Naive thymus-derived CD8-positive, alpha-beta T cell (primary cell): ENCODE data around the gene CACNA1I. TPM values are rescaled to one million over a fixed set of nuclear protein-coding genes. Genes with fewer than 3 reads are reported as not detected.

ENCODE experiments used
- ATAC-seq, 2 donors: fragments of 150-1000 bp; cut with Tn5 transposase in 1 of 2; sonication (Bioruptor Pico), chemical (Tn5 transposase) in 1 of 2; 1 replicate in 1 of 2; 2 replicates in 1 of 2; pipeline ENCODE4 v1.10.0; 2021; ENCODE audit warnings: mild to moderate bottlenecking in 2 of 2, moderate library complexity in 2 of 2
- POLR2A ChIA-PET: fragments of 350-600 bp; sonication (Branson Sonifier 250); formaldehyde crosslinking; loops from one replicate; lab custom pipeline; 2021; ENCODE audit warnings: antibody characterized with exemption; lab: Charles Lee
- DNase-seq, 10 donors: peaks; one replicate each; pipeline versions ENCODE4 v3.0.0 to v3.0.0-alpha.2; 2020 to 2022
- H3K27ac Mint-ChIP-seq, 10 donors: one replicate each; pipeline ENCODE4 v1.8.0; 2020 to 2022; ENCODE audit warnings: mild to moderate bottlenecking in 10 of 10, mixed read lengths in 10 of 10, moderate library complexity in 4 of 10, inconsistent platforms in 1 of 10
- H3K27me3 Mint-ChIP-seq, 5 donors: one replicate each; pipeline ENCODE4 v1.8.0; 2021 to 2022; ENCODE audit warnings: mixed read lengths in 5 of 5
- H3K36me3 Mint-ChIP-seq, 3 donors: one replicate each; pipeline ENCODE4 v1.8.0; 2020 to 2022; ENCODE audit warnings: mixed read lengths in 3 of 3, mild to moderate bottlenecking in 2 of 3, inconsistent platforms in 1 of 3
- H3K4me1 Mint-ChIP-seq, 4 donors: one replicate each; pipeline ENCODE4 v1.8.0; 2021 to 2022; ENCODE audit warnings: mixed read lengths in 4 of 4
- H3K4me3 Mint-ChIP-seq, 10 donors: one replicate each; pipeline ENCODE4 v1.8.0; 2020 to 2022; ENCODE audit warnings: mild to moderate bottlenecking in 10 of 10, mixed read lengths in 10 of 10, moderate library complexity in 6 of 10, inconsistent platforms in 1 of 10
- H3K9me3 Mint-ChIP-seq, 9 donors: one replicate each; pipeline ENCODE4 v1.8.0; 2020 to 2022; ENCODE audit warnings: mixed read lengths in 9 of 9, mild to moderate bottlenecking in 3 of 9, inconsistent platforms in 1 of 9, moderate library complexity in 1 of 9
- polyA plus RNA-seq, 3 donors: library from polyadenylated mRNA; unstranded; fragments of 300-500 nt; fragmentation: Illumina TruSeq; gene quantifications; one replicate each; pipeline ENCODE4 v1.2.3, GENCODE V29; 2021
- total RNA-seq, 8 experiments: library from RNA in 2 of 8; stranded (reverse) in 2 of 8; gene quantifications; one replicate each; pipeline ENCODE4 v1.2.3 and lab custom pipeline; 2021 to 2026

CACNA1I gene
- total and polyA plus RNA-seq, 5 experiments from 2014 or later: 0.04 to 14.9 (median 0.33) TPM

DNA sequence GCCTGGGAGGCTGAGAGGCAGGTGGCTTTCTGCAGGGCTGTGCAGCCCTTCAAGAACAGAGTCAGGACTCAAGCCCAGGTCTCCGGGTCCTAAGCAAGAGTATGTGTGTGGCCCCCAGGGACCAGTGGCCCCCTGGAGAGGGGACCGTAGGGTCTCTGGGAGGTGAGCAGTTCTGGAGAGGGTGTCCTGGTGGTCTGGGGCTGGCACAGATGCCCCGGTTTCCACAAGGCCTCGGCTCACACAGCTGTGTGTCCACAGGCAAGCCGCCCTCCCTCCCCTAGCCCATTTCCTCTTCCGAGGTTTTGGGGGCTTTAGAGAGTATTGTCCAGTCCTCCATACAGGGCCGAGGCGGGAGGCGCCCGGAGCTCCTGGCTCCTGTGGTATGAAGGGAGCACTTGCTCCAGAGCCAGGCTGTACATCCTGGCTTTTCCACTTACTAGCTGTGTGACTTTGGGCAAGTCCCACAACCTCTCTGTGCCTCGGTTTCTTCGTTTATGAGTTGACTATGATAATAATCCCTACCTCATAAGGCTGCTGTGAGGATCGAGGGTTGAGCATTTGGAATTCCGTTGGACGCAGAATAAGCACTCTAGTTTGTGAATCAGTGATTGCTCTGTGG, 34.6 kb upstream of the CACNA1I start:
- peaks cover 0 to 1% (median 0%) of the 10 kb centered on the region in 5 donors for H3K27me3 Mint-ChIP-seq
- POLR2A ChIA-PET: interaction anchor here (0.5 to 10.6 kb wide), 3 partner anchors 18 to 489 kb away, joined by 3 to 135 read pairs (median 7); partner anchors contain the start of gene ATF4
- H3K4me1 Mint-ChIP-seq: peaks cover 11 to 28% (median 22%) of the 10 kb centered on the region in 4 donors
- ATAC-seq (no peak), DNase-seq (no peak)
- H3K9me3 Mint-ChIP-seq: no peaks in the 10 kb centered on the region
- no peak overlapping the region for H3K4me3 Mint-ChIP-seq
- peak overlapping the region in 1 of 10 donors; percentile 40 for H3K27ac Mint-ChIP-seq
- peaks cover 0 to 5% (median 0%) of the 10 kb centered on the region in 3 donors for H3K36me3 Mint-ChIP-seq

DNA sequence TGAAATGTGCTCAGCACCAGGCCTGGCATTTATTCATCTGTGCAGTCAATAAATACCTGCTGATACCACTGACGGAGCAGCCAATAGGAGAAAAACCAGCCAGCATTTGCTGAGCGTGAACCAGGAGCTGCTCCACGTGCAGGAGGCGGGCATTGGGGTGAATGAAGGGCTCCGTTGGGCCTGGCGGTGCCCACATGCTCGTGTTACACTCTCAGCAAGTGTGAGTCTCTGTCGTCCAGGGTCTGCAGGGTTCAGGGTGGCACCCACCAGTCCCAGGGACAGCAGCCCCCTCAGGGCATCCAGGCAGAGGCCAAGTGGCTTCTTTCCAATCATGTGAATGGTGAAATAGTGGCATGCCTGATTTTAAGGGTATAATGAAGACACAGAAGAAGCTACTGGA, 33.8 kb upstream of the CACNA1I start:
- ATAC-seq (no peak), DNase-seq (no peak)
- POLR2A ChIA-PET: interaction anchor here (0.7 to 10.6 kb wide), 2 partner anchors 19 to 878 kb away, joined by 3 to 135 read pairs; partner anchors contain the start of gene ATF4
- Mint-ChIP-seq H3K36me3 (no peaks in the 10 kb centered on the region), H3K4me3 (no peak overlapping the region), H3K9me3 (no peaks in the 10 kb centered on the region), H3K27me3 (peaks cover 0 to 1% (median 0%) of the 10 kb centered on the region in 5 donors), H3K4me1 (peaks cover 7 to 20% (median 14%) of the 10 kb centered on the region in 4 donors), H3K27ac (no peak overlapping the region)

DNA sequence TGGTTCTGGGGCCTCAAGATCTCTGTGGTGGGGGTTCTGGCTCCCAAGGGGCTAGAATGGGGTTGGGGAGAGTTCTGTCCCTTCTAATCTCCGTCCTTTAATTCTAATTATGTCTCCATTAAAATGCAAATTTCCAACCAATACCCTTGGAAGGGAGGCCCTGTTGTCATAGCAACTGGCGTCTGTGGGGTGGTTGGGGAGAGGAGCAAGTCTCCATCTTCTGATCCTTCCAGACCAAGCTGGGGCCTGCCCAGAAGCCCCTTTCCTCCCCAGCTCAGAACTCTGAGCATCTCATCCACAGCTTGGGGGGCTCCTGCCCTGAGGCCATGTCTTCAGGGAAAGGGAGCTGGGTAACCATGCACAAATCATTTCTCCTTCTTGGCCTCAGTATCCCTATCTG, 32.6 kb upstream of the CACNA1I start:
- no peak for ATAC-seq
- H3K9me3 Mint-ChIP-seq: no peaks in the 10 kb centered on the region
- no peaks in the 10 kb centered on the region for H3K36me3 Mint-ChIP-seq
- H3K27me3 Mint-ChIP-seq: peaks cover 0 to 1% (median under 1%) of the 10 kb centered on the region in 5 donors
- H3K27ac Mint-ChIP-seq: no peak overlapping the region
- POLR2A ChIA-PET: no interaction called here
- H3K4me1 Mint-ChIP-seq: peaks cover 2 to 10% (median 4%) of the 10 kb centered on the region in 4 donors
- DNase-seq: no peak
- no peak overlapping the region for H3K4me3 Mint-ChIP-seq

DNA sequence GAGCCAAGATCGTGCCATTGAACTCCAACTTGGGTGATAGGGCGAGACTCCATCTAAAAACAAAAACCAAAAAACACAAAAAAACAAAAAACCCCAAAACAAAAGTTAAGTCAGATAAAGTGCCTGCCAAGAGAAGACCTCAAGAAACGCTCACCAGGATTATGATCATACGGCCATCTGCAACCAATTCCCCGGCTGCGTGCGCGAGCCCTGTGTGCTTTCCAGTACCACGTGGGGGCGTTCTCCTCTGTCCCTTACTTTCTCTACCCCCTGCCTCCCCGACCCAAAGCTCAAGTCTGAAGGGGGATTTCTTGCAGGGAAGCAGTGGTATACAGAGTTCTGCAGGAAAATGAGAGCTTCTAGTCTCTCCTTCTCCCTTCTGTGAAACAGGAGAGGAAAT, 27.5 kb upstream of the CACNA1I start:
- H3K4me3 Mint-ChIP-seq: no peak overlapping the region
- POLR2A ChIA-PET: interaction anchor here (1.0 kb wide), 1 partner anchor 8 kb away, joined by 3 read pairs; no protein-coding TSS in a partner anchor
- peak overlapping the region in 1 of 10 donors; percentile 40 for H3K27ac Mint-ChIP-seq
- H3K36me3 Mint-ChIP-seq: no peaks in the 10 kb centered on the region
- H3K9me3 Mint-ChIP-seq: peaks cover 0 to 14% (median 0%) of the 10 kb centered on the region in 9 donors
- H3K27me3 Mint-ChIP-seq: peaks cover 25 to 44% (median 33%) of the 10 kb centered on the region in 5 donors
- DNase-seq (no peak), ATAC-seq (peak; percentile 42 to 53)
- H3K4me1 Mint-ChIP-seq: peaks cover 7 to 26% (median 15%) of the 10 kb centered on the region in 4 donors

DNA sequence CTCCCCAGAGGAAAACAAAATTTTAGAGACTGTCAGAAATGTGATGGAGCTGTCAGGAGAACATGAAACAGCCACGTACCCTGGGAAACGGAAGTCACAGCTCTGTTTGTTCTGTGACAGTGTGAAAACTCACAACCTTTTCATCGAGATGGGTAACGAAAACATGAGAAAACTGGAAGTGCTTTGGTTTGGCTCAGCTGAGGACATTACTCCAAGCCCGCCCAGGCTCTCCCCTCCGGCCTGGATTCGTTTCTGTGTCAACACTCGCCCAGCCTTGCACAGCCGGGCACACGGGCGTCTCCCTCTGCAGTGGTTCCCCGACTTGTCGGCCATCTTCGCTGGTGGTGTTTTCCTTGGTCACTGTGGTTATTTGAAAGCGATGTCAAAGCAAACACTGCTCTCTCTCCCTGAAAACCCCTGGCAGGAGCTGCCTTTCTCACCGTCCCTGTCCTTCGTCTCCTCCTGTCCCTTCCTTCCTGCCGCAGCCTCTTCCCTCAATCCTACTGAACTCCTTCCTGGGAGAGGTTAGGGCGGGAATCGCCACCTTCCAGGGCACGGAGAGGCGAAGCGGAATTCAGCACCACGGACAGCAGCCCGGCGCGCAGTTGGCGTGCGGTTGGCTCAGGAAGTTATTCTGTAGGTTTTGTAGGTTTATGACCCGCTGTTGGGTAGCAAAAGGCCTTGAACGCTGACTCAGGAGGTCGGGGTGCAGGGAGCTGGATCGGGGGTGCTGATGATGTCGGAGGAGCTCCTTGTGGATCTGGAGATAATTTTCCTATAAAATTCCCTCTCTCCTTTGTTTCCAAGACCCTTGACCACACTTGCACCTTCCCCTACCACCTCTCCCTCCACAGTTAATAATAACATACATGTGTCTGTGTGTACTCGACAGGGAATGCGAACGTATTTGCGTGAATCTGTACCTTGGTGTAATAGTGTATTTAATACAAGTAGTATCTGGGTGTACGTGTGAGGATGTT, 24.9 kb upstream of the CACNA1I start:
- Mint-ChIP-seq H3K27ac (peak overlapping the region in 5 of 10 donors; percentile 36 to 62 (median 45)), H3K27me3 (peaks cover 25 to 57% (median 46%) of the 10 kb centered on the region in 5 donors), H3K4me1 (peaks cover 7 to 26% (median 15%) of the 10 kb centered on the region in 4 donors), H3K4me3 (peak overlapping the region in 7 of 10 donors; percentile 18 to 85 (median 62)), H3K9me3 (peaks cover 0 to 14% (median 0%) of the 10 kb centered on the region in 9 donors), H3K36me3 (no peaks in the 10 kb centered on the region)
- POLR2A ChIA-PET: no interaction called here
- ATAC-seq: peak; percentile 72 to 81
- DNase-seq: peak; percentile 43 to 77 (median 70)

DNA sequence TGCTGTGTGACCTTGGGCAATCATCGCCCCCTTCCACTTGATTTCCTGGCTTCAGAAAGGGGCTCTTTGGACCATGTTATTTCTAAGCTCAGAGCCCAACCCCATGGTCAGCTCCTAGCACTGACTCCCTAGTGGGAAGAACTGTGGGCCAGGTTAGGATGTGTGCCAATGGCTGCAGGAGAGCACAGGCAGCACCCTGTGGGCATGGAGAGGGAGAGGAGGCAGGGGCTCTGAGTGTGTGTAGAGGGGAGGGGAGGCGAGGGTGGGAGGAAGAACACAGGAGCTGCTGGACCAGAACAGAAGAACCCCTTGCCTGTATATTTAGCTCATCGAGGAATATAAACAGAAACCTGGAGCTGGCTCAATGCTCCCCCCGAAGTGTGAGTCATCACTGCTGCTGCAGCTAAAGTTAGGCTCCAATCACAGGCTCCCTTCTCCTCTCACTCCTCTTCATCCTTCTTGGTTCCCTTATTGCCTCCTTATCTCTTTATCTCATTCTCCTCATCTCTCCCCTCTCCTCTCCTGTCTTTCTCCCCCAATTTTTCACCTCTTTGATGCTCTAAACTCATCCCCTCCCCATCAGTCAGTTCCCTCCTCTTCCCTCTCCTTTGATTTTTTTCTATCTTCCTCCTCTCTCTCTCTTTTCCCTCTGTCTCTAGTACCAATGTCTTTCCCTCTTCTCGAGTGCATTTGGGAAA, 23.5 kb upstream of the CACNA1I start:
- ATAC-seq: no peak
- Mint-ChIP-seq H3K4me1 (peaks cover 7 to 26% (median 15%) of the 10 kb centered on the region in 4 donors), H3K27me3 (peaks cover 25 to 70% (median 54%) of the 10 kb centered on the region in 5 donors), H3K4me3 (no peak overlapping the region), H3K9me3 (peaks cover 0 to 14% (median 0%) of the 10 kb centered on the region in 9 donors), H3K36me3 (no peaks in the 10 kb centered on the region), H3K27ac (no peak overlapping the region)
- POLR2A ChIA-PET: no interaction called here
- DNase-seq: no peak

DNA sequence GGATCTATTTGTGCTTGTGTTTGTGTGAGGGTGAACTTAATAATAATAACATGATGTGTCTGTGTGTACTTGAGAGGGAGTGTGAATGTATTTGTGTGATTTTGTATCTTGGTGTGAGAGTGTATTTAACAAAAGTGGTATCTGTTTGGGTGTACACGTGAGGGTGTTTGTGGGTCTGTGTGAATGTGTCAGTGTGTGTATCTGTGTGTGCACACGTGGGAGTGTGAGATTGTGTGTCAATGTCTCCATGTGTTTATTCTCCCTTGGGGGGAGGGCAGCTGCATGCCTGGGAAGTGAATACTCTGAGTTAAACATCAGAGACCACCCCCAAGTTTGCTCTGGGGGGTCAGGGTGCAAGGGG, 23.0 kb upstream of the CACNA1I start:
- H3K9me3 Mint-ChIP-seq: peaks cover 0 to 14% (median 0%) of the 10 kb centered on the region in 9 donors
- POLR2A ChIA-PET: no interaction called here
- peaks cover 7 to 26% (median 15%) of the 10 kb centered on the region in 4 donors for H3K4me1 Mint-ChIP-seq
- DNase-seq (no peak), ATAC-seq (no peak)
- H3K36me3 Mint-ChIP-seq: no peaks in the 10 kb centered on the region
- H3K4me3 Mint-ChIP-seq: no peak overlapping the region
- H3K27ac Mint-ChIP-seq: no peak overlapping the region
- peaks cover 25 to 75% (median 54%) of the 10 kb centered on the region in 5 donors for H3K27me3 Mint-ChIP-seq

DNA sequence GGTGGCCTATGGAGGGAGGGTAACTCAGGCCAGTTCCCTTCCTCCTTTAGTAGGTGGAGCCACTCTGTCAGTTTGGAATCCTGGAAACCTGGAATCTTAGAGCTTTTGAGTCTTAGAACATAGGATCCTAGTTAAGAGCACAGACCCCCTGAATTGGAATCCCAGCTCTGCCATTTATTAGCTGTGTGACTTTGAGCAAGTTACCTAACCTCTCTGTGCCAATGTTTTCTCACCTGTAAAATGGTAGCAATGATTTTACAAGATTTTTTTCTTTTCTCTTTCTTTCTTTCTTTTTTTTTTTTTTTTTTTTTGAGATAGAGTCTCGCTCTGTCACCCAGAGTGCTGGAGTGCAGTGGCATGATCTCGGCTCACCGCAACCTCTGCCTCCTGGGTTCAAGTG, 17.1 kb upstream of the CACNA1I start:
- H3K27ac Mint-ChIP-seq: no peak overlapping the region
- no peak for DNase-seq
- no peak for ATAC-seq
- no peaks in the 10 kb centered on the region for H3K36me3 Mint-ChIP-seq
- peaks cover 11 to 62% (median 39%) of the 10 kb centered on the region in 5 donors for H3K27me3 Mint-ChIP-seq
- POLR2A ChIA-PET: interaction anchor here (0.6 to 0.7 kb wide), 2 partner anchors 385 to 899 kb away, joined by 3 to 4 read pairs; no protein-coding TSS in a partner anchor
- H3K4me3 Mint-ChIP-seq: no peak overlapping the region
- no peaks in the 10 kb centered on the region for H3K9me3 Mint-ChIP-seq
- peaks cover 3 to 8% (median 7%) of the 10 kb centered on the region in 4 donors for H3K4me1 Mint-ChIP-seq

DNA sequence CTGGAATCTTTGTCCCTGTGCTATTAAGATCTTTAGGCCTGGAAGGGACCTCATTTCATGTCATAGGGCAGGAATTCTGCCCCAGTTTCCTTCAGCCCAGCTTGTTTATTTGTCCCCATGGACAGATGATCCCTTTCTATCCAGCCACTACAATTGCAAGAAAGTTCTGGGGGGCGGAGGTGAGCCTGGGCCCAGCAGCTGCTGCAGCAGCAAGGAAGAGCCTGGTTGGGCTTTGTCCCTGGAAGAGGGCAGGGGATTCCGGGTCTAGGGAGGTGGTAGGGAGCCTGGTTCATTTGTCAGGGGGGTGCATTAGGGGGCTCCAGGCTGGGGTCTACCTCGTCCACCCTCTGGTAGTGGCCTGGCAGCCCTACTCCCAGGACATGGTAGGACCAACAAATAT, 16.4 kb upstream of the CACNA1I start:
- ATAC-seq: no peak
- Mint-ChIP-seq H3K4me3 (no peak overlapping the region), H3K4me1 (peaks cover 5 to 11% (median 9%) of the 10 kb centered on the region in 4 donors), H3K27me3 (peaks cover 11 to 68% (median 41%) of the 10 kb centered on the region in 5 donors), H3K27ac (peak overlapping the region in 1 of 10 donors; percentile 51), H3K36me3 (peaks cover 0 to 3% (median 0%) of the 10 kb centered on the region in 3 donors), H3K9me3 (peaks cover 0 to 2% (median 0%) of the 10 kb centered on the region in 9 donors)
- POLR2A ChIA-PET: no interaction called here
- no peak for DNase-seq

DNA sequence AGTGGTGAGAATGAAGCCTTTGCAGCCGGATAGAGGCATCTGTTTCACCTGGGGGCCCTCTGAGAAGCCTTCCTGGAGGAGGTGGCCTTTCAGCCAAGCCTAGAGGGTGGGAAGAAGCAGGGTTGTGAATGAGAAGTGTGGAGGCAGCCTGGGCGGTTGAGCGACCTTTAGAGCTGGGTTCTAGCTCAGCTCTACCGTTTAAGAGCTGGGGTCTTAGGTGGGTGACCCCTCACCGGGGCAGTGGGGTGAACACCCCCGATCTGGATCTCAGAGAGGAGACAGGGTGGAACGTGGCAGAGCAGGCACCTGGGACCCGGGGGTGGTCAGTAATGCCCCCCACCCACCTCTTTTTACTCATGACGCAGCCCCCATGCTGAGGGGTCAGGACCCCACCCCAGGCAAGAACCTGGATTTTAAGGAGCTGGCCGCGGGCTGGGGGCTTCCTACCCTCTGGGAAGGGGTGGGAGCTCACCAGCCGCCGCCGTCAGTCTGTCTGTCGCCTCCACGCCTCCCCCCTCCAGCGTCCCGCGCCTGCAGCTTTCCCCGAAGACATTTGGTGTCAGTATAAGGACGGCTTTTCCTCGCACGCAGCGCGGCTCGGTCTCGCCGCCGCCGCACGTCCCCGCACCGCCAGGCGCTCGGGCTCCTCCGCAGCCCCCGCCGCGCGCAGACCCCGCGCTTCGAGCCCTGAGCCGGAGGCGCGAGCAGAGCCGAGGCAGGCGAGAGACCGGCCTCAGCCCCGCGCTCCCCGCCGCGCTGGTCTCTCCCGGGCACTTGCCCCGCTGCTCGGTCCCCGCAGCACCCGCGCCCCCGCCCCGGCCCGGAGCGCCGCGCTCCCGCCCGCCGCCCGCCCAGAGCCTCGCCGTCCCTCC, 13.3 kb upstream of the CACNA1I start:
- DNase-seq (peak; percentile 22 to 76 (median 44)), ATAC-seq (peak; percentile 86 to 92)
- H3K27me3 Mint-ChIP-seq: peaks cover 11 to 54% (median 36%) of the 10 kb centered on the region in 5 donors
- POLR2A ChIA-PET: interaction anchor here (1.3 kb wide), 1 partner anchor 487 kb away, joined by 3 read pairs; no protein-coding TSS in a partner anchor
- H3K4me3 Mint-ChIP-seq: peak overlapping the region; percentile 38 to 80 (median 70)
- peaks cover 5 to 11% (median 9%) of the 10 kb centered on the region in 4 donors for H3K4me1 Mint-ChIP-seq
- H3K27ac Mint-ChIP-seq: peak overlapping the region in 4 of 10 donors; percentile 22 to 82 (median 28)
- peaks cover 0 to 2% (median 0%) of the 10 kb centered on the region in 9 donors for H3K9me3 Mint-ChIP-seq
- peaks cover 0 to 3% (median 0%) of the 10 kb centered on the region in 3 donors for H3K36me3 Mint-ChIP-seq

DNA sequence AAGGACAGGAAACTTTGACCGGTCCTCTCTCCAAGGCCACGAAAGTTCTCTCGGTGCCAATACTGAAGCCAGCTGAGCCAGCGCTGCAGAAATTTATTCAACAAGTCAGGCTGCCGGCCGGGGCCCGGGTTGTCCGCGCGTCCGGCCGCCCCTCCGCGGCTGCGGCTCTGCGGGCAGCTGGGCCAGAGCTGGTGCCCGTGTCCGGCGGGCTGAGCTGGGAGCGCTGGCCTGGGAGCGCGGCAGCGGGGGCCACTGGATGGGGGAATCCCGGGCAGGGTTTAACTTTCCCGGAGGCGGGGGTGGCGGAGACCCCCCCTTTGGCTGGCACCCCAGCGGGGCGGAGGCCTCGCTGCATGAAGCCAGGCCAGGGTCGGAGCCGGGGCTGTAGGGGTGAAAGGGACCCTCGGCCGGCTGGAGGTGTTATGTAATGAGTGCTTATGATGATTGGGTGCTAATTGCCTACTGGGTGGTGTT, 12.3 kb upstream of the CACNA1I start:
- DNase-seq (no peak), ATAC-seq (no peak)
- Mint-ChIP-seq H3K36me3 (peaks cover 0 to 3% (median 0%) of the 10 kb centered on the region in 3 donors), H3K9me3 (peaks cover 0 to 2% (median 0%) of the 10 kb centered on the region in 9 donors), H3K27ac (no peak overlapping the region), H3K4me3 (peak overlapping the region; percentile 59 to 83 (median 68)), H3K27me3 (peaks cover 11 to 46% (median 31%) of the 10 kb centered on the region in 5 donors), H3K4me1 (peaks cover 5 to 11% (median 9%) of the 10 kb centered on the region in 4 donors)
- POLR2A ChIA-PET: interaction anchor here (1.1 to 1.3 kb wide), 2 partner anchors 466 to 486 kb away, joined by 3 read pairs; no protein-coding TSS in a partner anchor
